PC-9 (cell line): Measurements from ENCODE around the gene GBP1.
"Not testable (repeated sequence)": the region's sequence is repeated elsewhere in the genome, so short reads cannot be mapped to it uniquely, and the experiment has no call there.

ENCODE experiments used
- EZH2 ChIP-seq: fragments of 200-600 bp; sonication (generic); IDR thresholded peaks from 2 replicates; pipeline ENCODE4 v1.8.0; 2017; ENCODE audit warnings: antibody characterized with exemption, low read depth
- TF ChIP-seq, protein P1 (sequence below): fragments of 200-600 bp; sonication (generic); conservative IDR thresholded peaks from 2 replicates; pipeline ENCODE4 v1.6.1; 2017; ENCODE audit warnings: mixed run types, antibody characterized with exemption, mild to moderate bottlenecking, moderate library complexity

DNA sequence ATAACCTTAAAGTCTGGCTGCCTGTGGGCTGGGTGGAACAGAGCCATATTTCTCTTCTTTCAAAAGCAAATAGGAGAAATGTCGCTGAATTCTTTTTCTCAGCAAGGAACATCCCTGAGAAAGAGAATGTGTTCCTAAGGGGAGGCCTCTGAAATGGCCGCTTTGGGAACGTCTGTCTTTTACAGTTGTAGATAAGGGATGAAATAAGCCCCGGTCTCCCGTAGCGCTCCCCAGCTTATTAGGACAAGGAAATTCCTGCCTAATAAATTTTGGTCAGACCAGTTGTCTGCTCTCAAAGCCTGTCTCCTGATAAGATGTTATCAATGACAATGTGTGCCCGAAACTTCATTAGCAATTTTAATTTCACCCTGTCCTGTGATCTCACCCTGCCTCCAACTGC is 15.1 kb upstream of the GBP1 start:
- TF ChIP-seq EZH2, result not testable (repeated sequence)
- TF ChIP-seq, protein P1, sequence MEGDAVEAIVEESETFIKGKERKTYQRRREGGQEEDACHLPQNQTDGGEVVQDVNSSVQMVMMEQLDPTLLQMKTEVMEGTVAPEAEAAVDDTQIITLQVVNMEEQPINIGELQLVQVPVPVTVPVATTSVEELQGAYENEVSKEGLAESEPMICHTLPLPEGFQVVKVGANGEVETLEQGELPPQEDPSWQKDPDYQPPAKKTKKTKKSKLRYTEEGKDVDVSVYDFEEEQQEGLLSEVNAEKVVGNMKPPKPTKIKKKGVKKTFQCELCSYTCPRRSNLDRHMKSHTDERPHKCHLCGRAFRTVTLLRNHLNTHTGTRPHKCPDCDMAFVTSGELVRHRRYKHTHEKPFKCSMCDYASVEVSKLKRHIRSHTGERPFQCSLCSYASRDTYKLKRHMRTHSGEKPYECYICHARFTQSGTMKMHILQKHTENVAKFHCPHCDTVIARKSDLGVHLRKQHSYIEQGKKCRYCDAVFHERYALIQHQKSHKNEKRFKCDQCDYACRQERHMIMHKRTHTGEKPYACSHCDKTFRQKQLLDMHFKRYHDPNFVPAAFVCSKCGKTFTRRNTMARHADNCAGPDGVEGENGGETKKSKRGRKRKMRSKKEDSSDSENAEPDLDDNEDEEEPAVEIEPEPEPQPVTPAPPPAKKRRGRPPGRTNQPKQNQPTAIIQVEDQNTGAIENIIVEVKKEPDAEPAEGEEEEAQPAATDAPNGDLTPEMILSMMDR, result not testable (repeated sequence)
